Stimulated activated CD4-positive, alpha-beta T cell treated with anti-CD3 and anti-CD28 coated beads, TNF-alpha, amount 100 ng/mL, for 4 hours (primary cell): ENCODE data around the gene INCENP.

Experiments
- DNase-seq, 3 experiments: peaks; one replicate each; pipeline ENCODE4 v3.0.0-alpha.2; 2020; ENCODE audit warnings: low read depth in 3 of 3

INCENP gene

DNA sequence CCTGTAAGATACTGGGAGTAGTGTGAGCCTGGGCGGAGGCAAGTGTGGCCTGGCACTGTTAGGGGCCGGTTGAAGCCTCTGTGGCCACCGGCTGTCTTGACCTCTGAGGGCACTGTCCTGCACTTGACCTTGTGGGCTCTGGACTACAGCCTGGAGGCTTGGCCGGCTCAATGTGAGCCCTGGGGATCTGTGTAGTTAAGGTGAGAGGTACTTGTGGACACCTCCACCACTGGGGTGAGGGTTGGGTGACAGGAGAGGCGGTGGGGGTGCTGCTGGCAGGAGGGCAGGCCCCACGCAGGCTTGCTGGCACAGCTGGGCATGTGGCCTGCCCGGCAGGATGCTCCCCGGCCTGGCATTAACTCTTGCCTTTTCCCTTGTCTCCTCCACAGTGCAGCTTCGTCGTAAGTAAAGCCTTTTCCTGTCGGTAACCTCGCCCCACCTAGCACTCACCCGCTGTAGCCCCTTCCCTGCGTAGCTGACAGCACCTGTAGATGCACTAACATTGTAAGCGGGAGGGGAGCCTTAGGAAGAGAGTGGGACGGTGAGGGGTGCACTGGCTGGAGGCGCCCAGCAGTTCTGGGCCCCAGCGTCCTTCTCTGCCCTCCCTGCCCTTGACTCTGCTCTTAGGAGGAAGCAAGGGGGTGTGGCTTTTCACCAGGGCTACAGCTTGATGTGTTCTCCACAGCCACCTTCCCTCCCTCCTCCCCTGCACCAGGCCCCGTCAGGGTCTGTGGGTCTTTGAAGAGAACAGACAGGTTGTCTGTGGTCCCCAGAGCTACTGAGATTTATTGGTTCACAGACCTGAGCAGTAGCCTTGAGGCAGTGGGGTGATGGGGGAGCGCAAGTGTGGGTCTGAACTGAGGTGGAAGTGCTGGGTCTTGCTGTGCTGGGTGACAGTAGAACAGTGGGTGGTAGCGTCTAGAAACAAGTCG, 17.6 kb downstream of the INCENP start:
- DNase-seq: no peak

DNA sequence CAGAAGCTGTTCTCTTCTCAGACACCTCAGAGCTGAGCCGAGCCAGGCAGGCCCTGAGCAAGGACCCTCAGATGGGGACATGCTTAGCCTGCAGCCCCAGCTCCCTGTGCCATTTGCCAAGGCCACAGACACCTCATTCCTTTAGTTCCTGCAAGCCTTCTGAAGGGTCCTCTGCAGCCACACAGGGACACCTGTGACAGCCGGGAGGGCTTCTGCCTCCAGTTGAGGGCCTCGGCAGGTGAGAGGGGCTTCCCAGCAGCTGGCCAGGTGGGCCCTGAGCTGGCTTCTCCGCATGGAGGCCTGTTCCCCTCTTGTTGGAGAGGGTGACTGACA, 18.2 kb downstream of the INCENP start:
- DNase-seq: no peak

DNA sequence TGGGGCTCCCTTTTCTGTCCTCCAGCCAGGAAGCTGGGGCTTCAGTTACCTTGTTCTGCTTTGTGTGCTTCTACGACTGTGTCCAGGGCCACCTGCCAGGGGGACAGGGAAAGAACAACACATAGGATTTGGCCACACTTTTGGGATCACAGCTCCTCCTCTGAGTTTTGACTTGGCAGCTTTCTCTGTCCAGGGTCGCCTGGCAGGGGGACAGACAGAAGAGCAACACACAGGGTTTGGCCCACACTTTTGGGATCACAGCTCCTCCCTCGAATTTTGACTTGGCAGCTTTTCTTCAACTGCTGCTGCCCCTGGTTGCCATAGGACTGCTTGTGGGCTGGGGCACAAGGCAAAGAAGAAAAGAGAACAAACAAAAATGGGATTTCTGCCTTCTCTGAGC, 19.1 kb downstream of the INCENP start:
- no peak for DNase-seq

DNA sequence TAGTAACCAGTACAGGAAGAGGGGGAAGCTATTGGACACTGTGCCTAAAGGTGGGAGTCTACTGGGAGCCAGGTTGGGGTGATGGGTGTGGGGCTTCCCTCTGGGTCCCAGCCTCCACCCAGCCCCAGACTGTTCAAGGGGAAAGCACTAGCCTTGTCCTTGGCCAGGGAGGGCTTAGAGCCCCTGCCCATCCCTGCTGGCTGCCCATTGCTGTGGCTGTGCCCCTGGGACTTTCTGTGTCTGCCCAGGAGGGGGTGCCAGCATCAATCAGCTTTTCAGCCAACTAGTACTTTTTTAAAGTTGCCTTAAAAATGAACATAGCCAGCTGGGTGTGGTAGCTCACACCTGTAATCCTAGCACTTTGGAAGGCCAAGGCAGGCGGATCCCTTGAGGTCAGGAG, 19.9 kb downstream of the INCENP start:
- DNase-seq: no peak

DNA sequence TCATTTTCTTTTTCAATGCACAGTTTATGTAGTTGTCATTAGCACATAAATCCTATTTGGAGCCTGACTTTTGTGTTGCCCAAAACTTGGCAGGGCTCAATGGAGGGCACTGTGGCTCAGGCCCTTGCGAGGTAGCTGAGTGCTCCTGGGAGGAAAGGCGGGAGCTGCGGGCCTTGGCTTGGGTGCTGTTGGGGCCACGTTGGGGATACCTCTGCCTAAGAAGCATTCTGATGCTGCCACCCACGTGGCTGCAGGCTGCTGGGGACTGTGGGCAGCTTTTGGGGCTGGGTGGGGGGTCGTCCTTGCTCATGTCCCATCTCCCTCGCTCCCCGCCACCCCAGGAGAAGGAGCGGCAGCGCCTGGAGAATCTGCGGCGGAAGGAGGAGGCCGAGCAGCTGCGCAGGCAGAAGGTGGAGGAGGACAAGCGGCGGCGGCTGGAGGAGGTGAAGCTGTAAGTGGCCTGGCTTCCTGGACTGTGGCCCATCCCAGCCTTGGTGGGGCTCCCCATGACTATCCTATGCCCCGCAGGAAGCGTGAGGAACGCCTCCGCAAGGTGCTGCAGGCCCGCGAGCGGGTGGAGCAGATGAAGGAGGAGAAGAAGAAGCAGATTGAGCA, 20.9 kb downstream of the INCENP start:
- no peak for DNase-seq

DNA sequence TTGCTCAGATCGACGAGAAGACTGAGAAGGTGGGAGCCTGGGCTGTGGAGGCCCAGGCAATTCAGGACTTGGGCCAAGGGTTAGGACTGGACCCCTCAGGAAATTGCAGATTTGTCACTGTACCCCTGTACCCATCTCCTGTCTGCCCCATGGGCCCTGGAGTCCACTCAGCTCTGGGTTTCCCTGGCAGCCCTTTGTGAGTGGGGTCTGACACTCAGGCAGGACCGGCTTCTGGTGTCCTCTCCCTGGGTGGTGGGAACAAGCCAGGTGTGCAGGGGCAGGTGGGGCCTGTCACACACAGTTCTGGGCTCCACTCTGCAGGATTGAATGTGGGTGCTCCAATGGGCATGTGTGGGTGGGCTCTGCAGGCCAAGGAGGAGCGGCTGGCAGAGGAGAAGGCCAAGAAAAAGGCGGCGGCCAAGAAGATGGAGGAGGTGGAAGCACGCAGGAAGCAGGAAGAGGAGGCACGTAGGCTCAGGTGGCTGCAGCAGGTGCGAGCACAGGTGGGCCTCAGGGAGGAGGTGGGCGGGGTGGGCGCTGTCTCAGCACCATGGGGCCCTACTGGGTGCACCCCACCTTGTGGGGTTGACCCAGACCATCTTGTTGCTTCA, 21.6 kb downstream of the INCENP start:
- no peak for DNase-seq

DNA sequence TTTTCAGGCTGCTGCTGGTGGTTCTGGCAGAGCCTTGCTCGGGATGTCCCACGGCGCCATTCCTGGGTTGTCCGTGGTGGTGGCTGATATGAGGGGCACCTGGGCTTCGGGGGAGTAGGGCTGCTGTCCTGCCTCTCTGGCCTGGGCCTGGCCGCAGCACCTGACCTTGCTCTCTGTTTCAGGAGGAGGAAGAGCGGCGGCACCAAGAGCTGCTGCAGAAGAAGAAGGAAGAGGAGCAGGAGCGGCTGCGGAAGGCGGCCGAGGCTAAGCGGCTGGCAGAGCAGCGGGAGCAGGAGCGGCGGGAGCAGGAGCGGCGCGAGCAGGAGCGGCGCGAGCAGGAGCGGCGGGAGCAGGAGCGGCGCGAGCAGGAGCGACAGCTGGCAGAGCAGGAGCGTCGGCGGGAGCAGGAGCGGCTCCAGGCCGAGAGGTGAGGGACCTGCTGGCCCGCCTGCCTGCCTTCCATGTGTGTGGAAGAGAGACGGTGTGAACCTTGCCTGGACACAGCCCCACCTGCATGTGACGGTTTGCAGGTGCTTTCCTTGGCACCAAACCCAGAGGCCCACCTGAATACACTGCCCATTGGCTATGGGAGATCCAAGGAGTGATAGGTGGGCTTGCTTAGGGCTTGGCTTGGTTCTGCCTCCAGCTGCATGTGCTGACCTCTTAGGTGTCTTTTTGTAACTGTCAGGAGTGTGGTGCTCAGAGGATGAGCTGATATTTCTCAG, 22.8 kb downstream of the INCENP start:
- no peak for DNase-seq

DNA sequence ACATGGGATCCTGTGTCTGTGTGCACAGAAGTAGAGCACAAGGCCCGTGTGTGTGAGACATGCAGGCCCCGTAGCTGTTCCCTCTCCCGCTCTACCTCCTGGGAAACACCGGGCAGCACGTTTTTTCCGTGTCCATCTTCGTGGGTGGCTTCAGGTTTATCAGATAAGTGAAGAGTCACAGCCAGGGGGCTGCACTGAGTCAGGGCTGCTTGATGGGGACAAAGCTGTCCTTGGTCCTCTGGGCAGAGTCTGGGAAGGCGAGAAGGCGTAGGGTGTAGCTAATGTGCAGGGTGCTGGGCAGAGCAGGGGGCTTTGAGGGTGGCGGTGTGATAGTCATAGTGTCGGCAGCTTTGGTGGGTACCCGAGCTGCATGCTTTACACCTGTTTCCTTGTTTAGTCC, 23.7 kb downstream of the INCENP start:
- DNase-seq: no peak

DNA sequence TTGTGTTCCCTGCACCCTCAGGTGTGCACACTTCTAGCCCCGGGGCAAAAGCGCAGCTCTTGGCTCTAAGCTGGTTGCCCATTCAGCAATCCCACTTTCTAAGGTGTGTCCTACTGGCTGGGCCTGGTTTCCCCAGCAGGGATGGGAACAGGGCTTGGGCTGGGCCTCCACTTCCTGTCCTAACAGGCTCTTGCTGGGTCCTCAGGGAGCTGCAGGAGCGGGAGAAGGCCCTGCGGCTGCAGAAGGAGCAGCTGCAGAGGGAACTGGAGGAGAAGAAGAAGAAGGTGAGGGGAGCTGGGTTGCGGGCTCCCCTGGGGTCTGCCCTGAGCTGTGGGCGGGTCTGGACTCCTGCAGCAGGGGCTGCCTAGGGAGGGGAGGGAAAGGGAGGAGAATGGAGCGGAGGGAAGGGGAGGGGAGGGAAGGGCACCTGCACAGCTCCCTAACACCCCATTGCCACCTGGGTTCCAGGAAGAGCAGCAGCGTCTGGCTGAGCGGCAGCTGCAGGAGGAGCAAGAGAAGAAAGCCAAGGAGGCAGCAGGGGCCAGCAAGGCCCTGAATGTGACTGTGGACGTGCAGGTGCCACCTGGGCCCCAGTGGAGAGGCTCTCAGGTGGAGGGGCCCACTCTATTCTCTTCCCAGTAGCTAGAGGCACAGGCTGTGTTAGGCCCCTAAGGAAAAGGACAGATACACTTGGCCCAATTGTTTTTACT, 24.6 kb downstream of the INCENP start:
- DNase-seq: no peak

DNA sequence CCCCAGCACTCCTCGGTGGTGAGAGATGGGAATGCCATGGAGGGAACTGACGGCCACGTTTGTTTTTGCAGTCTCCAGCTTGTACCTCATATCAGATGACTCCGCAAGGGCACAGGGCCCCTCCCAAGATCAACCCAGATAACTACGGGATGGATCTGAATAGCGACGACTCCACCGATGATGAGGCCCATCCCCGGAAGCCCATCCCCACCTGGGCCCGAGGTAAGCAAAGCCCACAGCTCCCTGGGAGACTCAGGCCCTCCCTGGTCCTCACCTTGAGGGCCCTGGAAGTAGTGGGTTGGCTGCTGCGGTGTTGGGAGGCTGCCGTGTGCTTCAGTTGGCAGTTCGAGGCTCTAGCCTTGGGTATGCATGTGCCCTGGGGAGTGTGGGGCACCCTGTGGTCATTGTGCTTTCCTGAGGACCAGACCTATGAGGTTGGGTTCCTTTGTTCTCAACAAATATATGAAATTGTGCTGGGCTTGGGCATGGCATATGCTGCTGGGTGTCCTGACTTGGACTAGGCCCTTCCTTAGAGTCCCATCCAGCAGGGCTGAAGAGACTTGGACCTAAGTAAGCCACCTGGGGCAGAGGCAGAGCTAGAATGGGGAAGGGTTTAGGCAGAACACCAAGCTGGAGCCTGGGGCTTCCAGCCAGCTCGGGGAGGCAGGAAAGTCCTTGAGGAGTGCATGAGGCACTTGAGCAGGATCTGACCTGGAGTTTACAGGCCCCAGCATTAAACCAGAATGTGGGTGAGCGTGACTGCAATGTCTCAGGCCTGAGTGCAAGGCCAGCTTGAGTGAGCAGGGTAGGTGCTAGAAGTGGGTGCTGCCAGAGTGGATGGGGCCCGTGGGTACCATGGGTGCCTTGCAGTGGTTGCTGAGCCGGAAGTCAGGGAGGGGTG, 26.4 kb downstream of the INCENP start:
- DNase-seq: no peak

DNA sequence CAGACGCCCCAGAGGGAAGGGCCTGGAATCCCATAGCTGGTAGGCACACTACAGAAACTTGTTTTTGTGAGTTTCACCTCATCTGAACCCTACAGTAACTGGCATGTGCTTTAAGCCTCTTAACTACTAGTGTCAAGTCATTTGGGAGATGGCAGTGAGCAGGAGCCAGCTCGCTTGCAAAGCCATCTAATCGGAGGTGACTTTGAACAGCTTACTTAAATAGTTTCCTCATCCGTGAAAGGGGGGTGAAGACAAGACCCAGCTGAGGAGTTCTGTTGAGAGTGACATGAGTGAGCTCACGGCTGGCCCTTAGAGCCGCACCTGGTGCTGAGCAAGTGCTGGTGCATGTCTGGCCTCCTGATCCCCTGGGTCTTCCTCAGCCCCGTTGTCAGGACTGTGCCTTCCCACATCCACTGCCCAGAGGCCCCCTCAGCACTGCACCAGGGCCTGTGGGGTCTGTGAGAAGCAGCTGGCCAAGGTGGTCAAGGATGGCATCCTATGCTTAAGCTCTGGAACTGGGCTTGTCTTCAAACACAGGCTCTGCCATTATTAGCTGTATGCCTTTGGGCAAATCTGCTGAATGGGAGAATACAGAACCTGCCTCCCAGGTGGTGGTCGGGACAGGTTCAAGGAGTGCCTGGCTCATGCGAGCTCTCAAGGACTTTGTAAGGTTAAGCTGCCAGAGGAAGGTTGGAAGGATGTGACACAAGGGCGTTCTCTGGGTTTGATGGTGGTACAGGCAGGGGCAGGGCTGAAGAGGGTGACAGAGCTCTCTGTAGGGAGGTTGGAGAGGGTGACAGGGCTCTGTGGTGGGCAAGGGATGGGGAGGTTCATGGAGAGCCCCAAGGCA, 27.3 kb downstream of the INCENP start:
- DNase-seq: no peak

DNA sequence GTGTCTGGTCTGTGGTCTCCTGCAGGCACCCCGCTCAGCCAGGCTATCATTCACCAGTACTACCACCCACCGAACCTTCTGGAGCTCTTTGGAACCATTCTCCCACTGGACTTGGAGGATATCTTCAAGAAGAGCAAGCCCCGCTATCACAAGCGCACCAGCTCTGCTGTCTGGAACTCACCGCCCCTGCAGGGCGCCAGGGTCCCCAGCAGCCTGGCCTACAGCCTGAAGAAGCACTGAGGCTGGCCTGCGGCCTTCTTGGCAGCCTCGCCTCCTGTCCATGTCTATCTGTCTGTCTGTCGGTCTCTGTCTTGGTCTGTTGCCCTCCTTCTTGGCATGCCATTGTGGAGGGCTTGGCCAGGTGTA, 27.9 kb downstream of the INCENP start:
- DNase-seq: no peak

DNA sequence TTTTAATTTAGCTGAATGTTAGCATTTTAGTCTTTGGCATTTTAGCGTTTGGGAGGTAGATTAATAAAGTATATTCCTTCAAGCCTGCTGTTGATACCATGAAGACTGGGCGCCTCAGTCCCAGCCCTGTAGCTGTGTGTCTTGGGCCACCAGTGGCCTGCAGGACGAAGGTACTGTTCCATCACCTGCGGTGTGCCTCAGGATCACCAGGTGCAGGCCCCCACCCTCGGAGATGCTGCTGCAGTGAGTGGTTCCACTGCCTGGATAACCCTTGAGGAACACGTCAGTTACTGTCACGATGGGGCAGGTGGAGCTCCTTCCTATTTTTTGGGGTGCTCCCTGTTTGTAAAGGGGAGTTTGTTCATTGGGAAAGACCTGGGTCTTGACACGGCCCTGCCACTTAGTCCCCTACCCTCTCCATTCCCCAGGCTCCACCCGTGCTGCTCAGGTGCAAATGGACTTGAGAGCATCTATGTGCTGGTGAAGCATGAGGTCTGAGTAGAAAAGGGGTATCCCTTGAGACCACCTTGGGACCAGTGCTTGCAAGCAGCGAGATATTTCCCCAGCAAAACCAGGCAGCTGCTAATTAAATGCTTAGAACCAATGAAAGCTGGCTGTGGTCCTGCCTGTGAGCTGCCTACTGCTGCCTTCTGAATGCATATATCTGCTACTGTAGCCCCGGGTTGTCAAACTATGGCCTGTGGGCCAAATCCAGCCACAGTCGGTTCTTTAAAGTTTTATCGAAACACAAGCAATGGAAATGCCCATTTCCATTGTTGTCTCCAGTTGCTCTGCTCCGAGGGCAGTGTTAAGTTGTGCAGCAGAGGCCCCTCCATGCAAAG, 28.7 kb downstream of the INCENP start:
- no peak for DNase-seq

DNA sequence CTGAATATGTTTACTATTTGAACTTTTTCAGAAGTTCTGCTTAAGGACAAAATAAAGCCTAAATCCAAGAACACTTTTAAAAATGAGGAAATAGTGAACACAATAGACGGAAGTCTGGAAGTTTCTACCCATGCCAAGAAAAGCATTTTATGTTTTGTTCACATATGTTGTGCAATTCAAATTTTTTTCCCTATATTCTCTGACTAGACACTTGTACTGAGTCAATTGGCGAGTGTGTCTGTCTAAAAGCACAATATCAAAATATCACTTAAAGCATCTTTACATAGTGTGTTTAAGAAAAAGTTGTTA, 29.2 kb downstream of the INCENP start:
- DNase-seq: no peak

DNA sequence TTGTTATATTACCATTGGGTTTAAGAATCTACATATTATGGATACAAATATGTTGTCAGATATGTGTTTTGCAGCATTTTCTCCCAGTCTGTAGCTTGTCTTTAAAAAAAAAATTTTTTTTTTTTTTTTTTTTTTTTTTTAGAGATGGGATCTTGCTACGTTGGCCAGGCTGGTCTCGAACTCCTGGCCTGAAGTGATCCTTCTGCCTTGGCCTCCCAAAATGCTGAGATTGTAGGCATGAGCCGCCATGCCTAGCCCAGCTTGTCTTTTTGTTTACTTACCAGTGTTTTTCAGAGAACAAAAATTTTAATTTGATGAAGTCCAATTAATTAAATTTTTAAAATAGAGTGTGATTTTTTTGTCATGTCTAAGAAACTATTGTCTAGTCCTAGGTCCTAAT, 29.8 kb downstream of the INCENP start:
- DNase-seq: no peak

DNA sequence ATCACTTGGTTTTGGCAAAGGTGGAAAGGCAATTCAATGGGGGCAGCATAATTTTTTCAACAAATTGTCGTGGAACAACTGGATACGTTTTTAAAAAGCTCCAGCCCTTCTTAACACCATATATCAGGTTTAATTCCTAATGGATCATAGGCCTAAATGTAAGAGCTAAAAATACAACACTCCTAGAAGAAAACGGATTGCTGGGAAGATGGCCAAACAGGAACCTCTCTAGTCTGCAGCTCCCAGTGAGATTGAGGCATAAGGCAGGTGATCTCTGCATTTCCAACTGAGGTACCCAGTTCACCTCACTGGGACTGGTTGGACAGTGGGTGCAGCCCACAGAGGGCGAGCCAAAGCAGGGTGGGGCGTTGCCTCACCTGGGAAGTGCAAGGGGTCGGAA, 33.8 kb downstream of the INCENP start:
- DNase-seq: no peak

DNA sequence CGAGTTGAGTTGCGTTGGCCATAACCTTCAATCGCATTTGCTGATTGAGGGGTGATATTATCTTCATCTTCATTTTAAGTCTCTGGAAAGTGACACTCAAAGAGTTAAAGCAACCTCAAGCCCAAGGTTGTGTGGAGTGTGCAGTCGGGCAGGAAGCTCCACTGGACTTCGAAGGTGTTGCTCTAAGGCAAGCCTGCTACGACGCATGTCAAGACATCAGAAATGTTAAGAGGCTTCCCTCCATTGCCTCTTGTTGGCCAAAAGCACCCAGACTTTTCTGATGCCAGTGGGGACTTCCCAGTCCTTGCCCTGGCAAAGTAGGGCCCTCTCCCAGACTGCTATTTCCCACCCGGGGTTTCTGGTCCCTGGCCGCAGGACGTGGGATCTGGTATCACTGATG, 42.6 kb downstream of the INCENP start:
- DNase-seq: no peak

DNA sequence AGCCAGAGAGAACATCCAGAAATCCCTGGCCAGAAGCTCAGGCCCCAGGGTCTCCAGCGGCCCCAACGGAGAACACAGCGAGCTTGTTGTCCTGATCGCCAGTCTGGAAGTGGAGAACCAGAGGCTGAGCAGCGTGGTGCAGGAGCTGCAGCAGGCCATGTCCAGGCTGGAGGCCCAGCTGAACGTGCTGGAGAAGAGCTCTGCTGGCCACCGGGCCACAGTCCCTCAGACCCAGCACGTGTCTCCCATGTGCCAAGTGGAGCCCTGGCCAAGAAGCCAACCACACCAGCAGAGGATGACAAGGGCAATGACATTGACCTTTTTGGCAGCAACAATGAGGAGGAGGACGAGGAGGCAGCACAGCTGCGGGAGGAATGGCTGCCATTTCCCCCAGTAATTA, 45.6 kb downstream of the INCENP start:
- no peak for DNase-seq

DNA sequence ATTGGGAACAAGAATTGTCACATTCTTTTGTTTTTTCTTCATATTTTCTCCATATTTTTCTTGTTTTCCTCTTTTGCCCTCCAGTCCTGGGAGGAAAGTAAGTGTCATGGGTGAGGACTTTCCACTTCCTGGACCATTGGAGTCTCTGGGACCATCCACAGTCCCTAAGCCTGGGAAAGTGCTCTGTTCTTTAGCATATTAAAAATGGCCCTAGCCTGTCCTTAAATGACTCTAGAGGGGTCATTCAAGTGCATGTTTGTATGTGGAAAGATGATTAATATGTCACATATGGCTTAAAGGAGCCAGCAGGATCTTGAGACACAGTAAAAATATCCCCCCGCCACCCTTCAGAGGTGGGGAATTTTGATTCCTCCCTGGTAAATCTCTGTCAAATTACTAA, 46.1 kb downstream of the INCENP start:
- no peak for DNase-seq
